Gastrocnemius medialis (tissue), 4 donors: ENCODE data around the gene FAR1.

ENCODE experiments used
- CTCF ChIP-seq, 5 experiments: fragments of 450-650 bp in 3 of 5; fragments of 200-600 bp in 2 of 5; sonication (generic) in 2 of 5; IDR thresholded peaks in 4 of 5; conservative IDR thresholded peaks in 1 of 5; 1 replicate in 4 of 5; 2 replicates in 1 of 5; pipeline ENCODE4 v1.5.1; 2016 to 2019; ENCODE audit warnings: antibody characterized with exemption in 5 of 5, mild to moderate bottlenecking in 3 of 5, moderate library complexity in 3 of 5
- POLR2A ChIP-seq, 2 donors: fragments of 450-650 bp; IDR thresholded peaks; one replicate each; pipeline ENCODE4 v1.6.1; 2017; ENCODE audit warnings: antibody characterized with exemption in 2 of 2, mild to moderate bottlenecking in 2 of 2, moderate library complexity in 2 of 2

GRCh38 chr11:13699041-13699440 lies 30.6 kb downstream of the FAR1 start:
- TF ChIP-seq CTCF (IDR thresholded peaks at IDR 0.05 in 4 of 5, conservative IDR thresholded peaks at IDR 0.05 in 1 of 5) (no peak), POLR2A (IDR thresholded peaks at IDR 0.05) (no peak)
